Stimulated activated CD8-positive, alpha-beta memory T cell treated with anti-CD3 and anti-CD28 coated beads, Interleukin-7, amount 100 ng/mL, for 1 hour (primary cell): ENCODE data around the gene ENTR1.
A peak's percentile ranks its signal among the peaks of the same experiment; 100 is the strongest.
"Not testable (repeated sequence)": the region's sequence is repeated elsewhere in the genome, so short reads cannot be mapped to it uniquely, and the experiment has no call there.

Experiments used
- DNase-seq, 2 donors: peaks; one replicate each; pipeline ENCODE4 v3.0.0-alpha.2; 2020; ENCODE audit warnings: low read depth in 2 of 2

Gene ENTR1

DNA sequence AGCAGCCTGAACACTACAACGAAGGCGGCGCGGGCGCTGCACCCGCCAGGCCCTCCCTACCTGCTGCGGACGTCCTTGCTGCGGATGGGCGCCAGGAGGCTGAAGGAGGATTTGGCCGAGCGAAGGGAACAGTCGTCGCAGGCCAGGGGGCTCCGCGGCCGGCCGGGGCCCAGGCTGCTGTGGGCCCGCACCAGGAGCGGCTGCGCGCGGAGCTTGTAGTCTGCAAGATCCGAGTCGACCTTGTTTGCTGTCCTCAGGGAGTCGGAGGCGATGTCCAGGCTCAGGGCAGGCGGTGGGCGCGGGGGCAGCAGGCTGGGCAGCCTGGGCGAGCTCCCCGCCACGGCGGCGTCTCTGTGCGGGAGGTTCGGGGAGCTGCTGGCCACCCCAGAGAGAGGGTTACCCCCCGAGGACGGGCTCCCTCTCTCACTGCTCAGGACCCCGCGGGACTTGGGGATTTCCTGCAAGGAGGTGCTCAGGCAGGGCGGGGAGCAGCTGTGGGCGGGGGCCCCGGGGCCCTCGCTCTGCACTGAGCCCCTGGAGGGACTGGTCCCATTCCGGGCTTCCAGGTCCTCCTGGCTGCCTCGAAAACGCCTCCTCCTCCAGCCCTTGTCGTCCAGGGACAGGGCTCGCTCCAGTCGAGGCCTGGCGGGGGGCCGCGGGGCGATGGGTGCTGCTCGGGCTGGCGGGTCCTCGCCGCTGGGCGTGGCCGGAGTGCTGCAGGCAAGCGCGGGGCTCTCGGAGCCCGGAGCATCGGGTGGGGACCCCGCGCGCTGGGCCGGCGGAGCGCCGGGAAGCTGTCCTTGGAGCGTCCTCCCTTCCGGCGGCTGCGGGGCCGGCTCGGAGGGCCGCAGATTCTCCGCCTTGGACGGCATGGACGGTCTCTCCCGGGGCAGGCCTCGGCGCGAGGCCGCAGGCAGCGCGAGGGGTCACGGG lies 28.4 kb upstream of the ENTR1 start:
- peak in 1 of 2 donors; percentile 16 for DNase-seq

DNA sequence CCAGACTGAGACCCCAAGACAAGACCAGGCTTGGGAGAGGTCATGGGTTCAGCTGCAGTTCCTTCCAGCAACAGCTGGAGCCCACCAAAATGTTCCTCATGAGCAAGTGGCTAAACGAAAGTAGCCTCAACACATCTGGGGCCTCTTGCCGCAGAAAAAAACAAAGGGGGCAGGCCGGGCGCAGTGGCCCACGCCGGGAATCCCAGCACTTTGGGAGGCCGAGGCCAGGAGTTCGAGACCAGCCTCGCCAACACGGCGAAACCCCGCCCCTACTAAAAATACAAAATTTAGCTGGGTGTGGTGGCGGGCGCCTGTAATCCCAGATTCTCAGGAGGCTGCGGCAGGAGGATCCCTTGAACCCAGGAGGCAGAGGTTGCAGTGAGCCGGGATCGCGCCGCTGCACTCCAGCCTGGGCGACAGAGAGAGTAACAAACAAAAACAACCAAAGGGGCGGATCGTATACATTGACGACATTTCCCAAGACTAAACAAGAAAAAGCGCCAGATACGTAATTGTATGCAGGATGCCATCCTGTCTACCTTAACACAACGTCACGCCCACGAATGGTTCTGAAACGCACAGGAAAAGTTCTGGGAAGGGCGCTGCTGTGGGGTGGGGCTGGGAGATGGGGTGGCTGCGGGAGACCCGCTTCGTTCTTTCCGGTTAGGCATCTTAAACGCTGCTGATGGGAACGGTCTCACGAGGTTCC lies 27.6 kb upstream of the ENTR1 start:
- no peak for DNase-seq

DNA sequence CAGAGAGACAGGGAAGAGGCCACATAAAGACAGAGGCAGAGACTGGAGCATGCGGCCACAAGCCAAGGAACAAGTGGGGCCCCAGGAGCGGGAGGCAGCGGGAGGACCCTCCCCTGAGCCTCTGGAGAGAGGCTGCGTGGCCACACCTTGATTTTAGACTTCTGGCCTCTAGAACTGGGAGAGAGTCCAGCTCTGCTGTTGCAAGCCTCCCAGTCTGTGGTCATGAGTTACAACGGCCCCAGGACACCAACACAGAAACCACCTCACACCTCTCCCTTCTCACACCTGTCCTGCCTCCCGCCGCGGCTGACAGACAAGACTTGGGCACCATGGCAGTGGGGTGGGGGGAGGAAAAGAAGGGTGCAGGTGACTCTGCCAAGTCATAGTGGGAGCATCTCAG lies 27.0 kb upstream of the ENTR1 start:
- DNase-seq, result no peak

DNA sequence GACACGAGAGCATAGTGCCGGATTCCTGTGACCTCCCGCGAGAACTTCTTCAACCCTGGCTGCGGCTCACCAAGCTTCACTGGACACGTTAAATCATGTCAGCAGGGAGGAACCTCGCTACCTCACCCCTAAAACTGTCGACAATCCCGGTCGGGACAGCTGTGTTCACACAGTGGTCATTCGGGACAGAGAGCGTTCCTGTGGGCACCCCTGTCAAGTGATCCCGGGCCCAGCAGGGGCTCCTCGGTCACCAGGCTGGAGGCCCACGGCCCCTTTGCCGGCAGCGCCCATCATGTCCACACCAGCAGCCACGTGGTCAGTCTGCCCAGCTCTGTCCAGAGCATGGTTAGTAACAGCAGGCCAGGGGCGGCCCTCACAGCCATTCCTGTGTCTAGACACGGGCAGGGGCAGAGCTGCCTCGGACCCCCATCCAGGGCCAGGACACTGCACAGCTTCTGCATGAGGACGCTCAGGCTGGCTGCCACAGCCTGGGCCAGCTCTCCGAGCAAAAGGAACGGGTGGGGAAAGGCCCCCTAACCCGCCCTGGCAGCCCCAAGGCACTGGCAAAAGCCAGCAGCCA lies 25.7 kb upstream of the ENTR1 start:
- DNase-seq, result no peak

DNA sequence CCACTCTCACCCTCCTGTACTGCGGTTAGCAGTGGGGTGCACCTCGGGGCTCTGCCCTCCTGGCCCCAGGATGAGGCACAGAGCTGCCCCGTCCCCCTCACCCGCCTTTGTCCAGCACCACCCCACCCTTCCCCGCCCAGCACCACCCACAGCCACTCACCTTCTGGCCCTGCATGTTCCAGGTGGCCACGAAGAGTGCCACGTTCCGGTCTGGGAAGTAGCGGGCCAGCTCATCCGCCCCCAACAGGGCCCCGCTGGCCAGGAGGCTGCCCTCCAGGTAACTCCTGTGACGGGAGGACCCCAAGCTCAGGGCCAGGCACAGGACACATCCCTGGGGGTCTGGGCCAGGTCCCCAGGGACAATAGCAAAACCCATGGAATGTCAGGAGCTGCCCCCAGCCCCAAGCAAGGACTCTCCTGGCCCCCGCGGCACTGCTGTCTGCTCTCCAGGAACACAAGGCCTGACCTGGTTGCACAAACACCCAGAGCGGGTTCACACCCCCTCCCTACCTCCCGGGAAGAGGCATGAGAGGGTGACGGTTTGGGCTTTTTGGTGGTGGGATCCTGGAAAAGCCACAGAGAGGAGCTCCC lies 24.3 kb upstream of the ENTR1 start:
- DNase-seq, result no peak

DNA sequence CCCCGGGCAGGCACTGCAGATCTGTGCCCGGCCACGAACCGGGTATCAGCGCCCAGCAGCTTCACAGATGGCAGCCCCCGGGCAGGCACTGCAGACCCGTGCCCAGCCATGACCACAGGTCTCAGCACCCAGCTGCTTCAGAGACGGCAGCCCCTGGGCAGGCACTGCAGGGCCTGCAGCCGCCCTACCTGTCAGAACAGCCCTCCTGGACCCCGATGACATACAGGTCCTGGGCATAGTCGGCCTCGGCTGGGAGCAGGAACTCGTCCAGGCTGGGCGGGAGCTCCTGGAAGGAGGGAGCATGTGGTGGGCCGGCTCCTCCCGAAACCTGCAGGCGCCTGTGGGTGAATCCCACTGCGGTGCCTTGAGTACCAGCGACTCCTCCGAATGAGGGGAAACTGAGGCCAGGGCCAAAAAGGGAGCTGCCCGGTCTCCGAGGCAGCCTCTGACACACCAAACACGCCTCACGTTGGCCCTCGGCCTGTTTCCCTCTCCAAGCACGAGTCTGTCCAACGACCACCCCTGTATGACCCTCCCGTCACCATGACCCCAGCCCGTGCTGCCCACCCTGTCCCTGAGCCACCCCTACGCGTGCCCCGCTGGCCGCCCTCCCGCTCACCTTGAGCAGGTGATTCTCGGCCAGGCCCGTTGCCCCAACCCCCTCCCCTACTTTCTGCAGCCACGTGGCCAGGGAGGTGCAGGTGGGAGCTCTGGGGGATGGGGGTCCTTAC lies 23.6 kb upstream of the ENTR1 start:
- no peak for DNase-seq

DNA sequence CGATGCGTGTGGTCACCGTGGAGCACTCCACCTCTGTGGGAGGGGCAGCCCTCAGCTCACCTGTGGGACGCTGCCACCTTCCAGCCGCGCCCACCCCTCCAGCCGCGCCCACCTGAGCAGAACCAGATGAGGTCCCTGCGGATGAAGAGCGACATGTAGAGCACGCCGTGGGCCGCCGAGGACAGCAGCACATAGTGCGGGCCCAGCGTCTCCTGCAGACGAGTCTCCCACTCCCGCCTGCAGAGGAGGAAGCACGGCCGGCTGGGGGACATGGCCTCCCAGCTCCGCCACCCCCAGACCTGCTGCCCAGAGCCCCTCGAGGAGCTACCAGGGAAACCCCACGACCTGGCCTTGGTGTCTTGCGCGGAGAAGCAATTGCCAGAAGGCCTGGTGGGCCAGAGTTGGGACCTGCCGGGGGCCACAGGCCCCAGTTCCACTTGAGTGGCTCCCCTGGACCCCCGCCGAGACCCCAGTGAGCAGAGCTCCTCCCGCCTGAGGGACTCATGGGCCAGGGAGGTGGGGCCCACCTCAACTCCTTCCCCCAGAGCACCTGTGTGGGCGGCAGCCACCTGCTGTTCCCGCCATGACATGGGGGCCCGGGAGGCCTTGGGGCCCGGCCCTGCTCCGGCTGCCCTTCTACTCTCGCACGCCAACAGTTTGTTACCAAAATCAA lies 22.8 kb upstream of the ENTR1 start:
- DNase-seq, result no peak

DNA sequence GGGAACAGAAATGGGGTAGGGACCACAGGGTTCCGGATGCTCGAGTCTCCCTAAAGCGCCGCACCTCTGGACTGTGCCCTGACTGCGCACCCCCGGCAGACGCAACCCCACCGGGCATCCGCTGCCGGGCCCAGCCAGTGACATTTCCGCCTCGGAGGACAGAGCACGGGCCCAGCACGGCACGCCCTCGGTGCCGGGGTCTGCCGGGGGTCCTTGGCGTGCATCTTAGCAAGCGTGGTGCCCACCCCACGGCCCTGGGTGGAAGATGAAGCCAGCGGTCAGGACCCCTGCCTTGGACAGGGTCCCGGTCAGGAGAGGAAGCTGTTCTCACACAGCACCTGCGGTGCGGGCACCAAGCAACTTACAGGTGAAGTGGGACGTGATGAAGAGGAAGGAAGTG lies 22.2 kb upstream of the ENTR1 start:
- DNase-seq, result no peak

DNA sequence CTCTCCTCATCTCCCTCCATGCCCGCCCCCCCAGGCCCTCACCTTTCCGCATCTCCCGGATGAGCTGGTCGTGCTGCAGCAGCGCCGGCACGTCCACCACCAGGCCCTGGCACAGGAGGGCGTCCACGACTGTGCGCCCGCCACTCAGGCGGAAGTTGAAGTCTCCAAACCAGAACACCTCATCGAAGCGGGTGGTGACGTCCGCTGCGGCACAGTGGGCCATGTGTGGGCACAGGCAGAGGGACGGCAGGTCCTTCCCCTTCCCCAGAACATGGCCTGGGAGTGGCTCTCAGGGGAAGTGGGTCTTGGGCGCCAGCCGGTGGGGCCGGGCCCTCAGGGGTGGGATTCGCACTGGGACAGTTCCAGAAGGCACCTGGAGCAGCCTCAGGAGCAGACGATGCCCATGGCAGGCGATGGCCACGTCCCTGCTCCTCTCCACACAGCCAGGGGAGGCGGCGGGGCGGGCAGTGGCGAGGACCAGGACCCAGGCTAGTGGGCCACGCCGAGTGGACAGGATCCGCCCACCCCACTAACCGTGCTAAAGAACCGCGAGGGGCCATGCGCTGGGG lies 21.5 kb upstream of the ENTR1 start:
- DNase-seq, result no peak

DNA sequence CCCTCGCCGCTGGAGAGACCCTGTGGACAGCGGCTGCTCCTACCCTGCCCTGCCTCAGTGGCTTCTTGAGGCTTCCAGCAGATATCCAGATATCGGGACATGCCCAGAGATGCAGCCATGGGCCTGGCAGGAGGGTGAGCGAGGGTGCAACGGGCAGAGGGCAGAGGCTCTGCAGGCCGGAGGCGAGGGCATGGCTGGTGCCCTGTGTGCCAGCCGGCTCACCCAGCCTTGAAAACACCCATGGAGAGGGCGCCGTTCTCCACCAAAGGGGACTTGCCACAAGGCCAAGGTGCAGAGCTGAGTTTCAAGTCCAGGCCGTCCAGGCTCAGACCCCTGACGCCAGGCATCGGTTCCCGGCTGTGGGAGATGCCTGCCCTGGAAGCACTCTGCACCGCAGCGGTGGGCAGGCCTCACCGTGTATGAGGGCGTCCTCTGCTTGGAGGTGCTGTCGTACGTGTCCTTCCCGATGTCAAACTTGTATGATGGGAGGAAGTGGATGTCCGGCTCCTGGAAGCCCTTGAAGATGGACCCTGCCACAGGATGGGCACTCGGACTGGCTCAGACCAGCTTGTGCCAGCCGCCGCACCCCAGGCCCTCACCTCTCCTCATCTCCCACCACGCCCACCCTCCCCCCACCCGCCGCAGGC lies 20.3 kb upstream of the ENTR1 start:
- no peak for DNase-seq

DNA sequence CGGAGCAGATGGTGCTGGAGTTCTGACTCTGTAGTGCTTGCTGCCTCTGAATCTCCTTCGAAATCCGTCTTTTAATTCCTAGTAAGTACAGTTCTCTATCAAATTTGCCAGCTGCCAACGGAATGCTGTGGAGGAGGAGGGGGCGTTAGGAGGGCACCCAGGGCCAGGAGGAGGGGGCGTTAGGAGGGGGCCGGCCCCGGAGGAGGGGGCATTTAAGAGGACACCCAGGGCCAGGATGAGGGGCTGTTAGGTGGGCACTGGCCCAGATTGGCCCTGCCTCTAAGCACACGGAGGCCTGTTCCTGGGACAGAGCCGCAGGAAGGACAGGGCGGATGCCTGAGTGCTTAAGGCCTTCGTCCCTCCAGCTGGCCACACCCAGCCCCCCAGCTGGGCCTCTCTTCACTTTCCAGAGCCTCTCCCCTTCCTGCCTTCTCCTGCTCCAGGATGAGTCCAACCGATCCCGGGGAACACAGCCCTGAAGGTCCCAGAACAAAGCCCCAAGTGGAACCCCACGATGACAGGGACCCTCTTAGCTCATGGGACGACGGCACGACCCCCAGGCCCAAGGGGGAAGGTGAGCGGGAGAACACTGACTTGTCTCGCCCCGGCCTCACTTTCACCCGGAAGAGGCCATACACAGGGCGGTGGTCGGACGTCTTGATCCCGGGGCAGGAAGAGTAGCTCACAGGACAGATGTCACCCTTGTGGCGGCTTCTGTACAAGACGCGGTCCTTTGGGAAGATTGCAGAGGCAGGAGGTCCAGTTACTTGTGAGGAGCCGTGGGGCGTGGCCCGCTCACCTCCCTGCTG lies 19.5 kb upstream of the ENTR1 start:
- DNase-seq, result no peak

DNA sequence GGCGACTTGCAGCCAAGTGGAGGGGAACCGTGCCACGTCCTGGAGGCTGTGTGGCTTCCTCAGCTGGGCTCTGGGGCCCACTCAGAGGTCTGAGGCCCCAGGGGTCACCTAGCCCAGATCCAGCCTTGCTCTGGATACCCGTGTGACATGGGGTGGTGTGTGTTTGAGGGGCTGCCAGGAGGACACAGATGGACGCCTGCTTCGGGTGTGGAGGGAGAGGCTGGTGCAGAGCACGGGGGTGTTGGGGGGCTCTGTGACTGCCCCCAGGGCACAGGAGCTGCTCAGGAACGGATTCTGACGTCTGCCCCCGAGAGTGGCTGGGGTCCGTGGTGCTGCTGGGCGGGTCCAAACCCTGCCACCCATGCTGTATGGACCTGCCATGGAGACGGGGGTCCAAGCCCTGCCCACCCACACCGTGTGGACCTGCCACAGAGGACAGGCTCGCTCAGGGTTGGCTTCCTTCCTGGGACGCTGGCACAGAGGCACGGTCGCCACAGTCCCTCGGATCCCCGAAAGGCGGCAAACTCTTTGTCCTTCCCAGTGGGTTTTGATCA lies 18.7 kb upstream of the ENTR1 start:
- no peak for DNase-seq

DNA sequence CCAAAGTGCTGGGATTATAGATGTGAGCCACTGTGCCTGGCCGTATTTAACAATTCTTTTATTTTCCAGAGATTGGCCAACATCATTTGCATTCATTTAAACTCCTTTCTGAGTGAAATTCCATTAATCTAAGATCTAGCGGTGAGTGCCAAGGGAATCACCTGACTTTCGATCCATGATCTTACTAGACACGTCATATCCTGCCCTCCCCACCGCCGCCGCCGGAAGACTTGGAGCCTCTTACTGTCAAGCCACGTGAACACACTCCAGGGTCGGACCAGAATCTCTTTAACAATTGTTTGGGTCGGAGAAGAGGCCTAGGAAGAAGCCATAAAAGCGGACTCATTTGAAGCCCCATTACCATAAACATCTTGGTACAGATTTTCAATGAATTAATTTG lies 16.4 kb upstream of the ENTR1 start:
- DNase-seq, result no peak

DNA sequence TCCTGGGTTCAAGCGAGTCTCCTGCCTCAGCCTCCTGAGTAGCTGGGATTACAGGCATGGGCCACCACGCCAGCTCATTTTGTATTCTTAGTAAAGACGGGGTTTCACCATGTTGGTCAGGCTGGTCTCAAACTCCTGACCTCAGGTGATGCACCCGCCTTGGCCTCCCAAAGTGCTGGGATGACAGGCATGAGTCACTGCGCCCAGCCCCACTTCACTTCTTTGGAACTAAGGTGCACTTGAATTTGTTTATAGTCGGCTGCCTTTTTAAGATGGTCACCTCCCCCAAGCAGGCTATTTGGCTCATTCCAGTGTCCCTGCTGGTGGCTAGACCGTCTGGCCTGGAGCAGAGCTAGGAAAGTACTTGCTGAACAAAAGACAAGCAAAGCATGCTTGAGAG lies 15.0 kb upstream of the ENTR1 start:
- DNase-seq, result not testable (repeated sequence)

DNA sequence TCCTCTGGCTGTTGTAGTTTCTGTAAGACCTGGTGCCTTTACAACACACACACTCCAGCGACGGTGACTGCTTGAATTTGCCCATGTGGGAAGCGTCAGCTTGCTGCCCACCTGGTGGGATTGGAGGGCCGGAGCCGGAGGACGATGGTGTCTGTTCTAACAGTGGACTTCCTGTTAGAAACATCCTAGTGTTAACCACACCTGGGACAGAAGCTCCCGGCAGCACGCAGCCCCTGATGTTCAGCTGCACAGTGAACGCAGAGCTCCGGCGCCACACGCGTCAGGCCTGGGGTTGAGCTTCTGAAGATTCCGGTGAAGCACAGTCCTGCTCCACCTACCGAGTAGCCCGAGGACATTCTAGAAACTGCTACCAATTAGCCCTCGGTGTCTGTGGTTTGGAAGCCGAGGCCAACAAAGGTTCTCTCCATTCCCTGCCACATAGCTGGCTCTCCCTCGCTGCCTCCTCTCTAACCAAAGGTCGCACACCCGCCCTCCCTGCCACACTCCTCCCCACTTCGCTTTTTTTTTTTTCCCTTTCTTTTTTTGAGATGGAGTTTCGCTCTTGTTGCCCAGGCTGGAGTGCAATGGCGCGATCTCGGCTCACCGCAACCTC lies 14.4 kb upstream of the ENTR1 start:
- DNase-seq, result no peak

DNA sequence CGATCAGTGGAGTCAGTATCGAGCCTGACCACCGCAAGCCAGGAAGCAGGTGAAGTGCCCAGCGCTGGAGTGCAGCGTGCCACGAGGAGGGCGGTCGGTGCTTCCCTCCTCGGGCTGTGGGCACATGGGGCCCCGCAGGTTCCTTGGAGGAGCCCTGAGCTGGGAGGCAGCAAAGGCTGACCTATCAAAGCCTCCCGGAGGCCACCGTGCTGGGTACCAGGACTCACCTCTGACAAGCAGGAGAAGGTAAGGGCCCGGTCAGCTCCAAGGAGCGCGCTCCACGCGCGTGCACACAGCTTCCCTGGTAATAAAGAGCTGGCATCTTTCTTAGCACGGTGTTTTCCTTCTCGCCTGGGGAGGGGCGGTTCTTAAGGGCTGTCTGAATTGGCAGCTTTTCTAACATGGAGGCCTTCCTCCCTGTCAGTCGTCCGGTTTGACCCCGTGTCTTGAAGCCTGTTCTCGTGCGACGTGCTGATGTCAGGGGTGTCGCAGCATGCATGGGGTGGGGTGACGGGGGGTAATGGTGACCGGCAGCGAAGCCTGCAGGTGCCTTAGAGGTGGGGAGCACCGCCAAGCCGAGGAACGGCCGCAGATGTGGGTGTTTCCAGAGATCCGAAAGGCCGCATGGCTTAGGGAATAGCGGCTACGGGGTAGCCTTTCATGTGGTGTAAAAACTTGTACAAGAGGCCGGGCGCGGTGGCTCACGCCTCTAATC lies 13.2 kb upstream of the ENTR1 start:
- DNase-seq, result no peak

DNA sequence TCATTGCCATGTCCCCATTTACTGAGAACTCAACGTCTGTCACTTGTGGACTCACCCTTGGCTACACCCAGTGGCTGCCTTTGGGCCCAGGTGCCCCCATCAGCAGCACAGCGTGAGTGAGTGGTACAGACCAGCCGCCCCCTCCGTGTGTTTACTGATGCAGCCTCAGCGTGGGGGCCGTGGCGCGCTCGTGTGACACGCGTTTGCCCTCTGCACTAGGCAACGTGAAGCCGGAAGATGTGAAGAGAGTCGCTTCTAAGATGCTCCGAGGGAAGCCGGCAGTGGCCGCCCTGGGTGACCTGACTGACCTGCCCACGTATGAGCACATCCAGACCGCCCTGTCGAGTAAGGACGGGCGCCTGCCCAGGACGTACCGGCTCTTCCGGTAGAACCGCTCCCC lies 12.5 kb upstream of the ENTR1 start:
- no peak for DNase-seq

DNA sequence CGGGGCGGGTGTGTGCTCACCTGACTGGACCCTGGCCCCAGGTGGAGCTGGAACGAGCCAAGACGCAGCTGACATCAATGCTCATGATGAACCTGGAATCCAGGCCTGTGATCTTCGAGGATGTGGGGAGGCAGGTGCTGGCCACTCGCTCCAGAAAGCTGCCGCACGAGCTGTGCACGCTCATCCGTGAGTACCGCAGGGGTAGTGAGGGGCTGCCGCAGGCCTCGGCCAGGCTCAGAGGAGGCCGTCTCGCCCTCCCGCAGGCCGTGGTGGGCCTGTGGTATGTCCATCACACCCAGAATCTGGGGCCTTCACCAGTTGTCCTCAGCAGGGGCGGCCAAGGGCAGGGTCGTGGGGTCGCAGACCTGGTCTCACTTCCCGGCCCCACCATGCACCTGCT lies 11.4 kb upstream of the ENTR1 start:
- no peak for DNase-seq
